Natural killer cell (primary cell): ENCODE results near the gene PKHD1. TPM values are rescaled to one million over a fixed set of nuclear protein-coding genes. Genes with fewer than 3 reads are reported as not detected.

Source experiments
- ATAC-seq, 3 donors: fragments of 150-1000 bp in 2 of 3; fragments of 200-7000 bp in 1 of 3; cut with Tn5 transposase; 1 replicate in 1 of 3; 2 replicates in 2 of 3; pipeline ENCODE4 v1.10.0; 2021; ENCODE audit warnings: mild to moderate bottlenecking in 2 of 3, moderate library complexity in 2 of 3
- DNase-seq, 2 donors: peaks; one replicate each; pipeline versions ENCODE4 v3.0.0 to v3.0.0-alpha.2; 2013 to 2021; ENCODE audit warnings: mixed read lengths in 1 of 2
- H3K27ac ChIP-seq: one replicate; pipeline ENCODE4 v1.5.1; 2013; ENCODE audit warnings: mild to moderate bottlenecking, low read length
- H3K27me3 ChIP-seq: one replicate; pipeline ENCODE4 v1.6.1; 2013; ENCODE audit warnings: low read length; ENCODE audit not compliant: control insufficient read depth, insufficient read depth
- H3K36me3 ChIP-seq: one replicate; pipeline ENCODE4 v1.6.1; 2013; ENCODE audit warnings: low read length; ENCODE audit not compliant: control insufficient read depth, insufficient read depth
- H3K4me1 ChIP-seq: one replicate; pipeline ENCODE4 v1.6.1; 2013; ENCODE audit warnings: low read length; ENCODE audit not compliant: control insufficient read depth, insufficient read depth
- H3K4me3 ChIP-seq: one replicate; pipeline ENCODE4 v1.5.1; 2013; ENCODE audit warnings: low read length
- H3K9me3 ChIP-seq: one replicate; pipeline ENCODE4 v1.6.1; 2013; ENCODE audit warnings: low read length; ENCODE audit not compliant: control insufficient read depth, insufficient read depth
- H3K27ac Mint-ChIP-seq, 2 donors: one replicate each; pipeline ENCODE4 v1.8.0; 2022; ENCODE audit warnings: mild to moderate bottlenecking in 2 of 2, mixed read lengths in 2 of 2, moderate library complexity in 1 of 2
- H3K27me3 Mint-ChIP-seq, 2 donors: one replicate each; pipeline ENCODE4 v1.8.0; 2022; ENCODE audit warnings: low read depth in 2 of 2, mixed read lengths in 2 of 2
- H3K36me3 Mint-ChIP-seq: one replicate; pipeline ENCODE4 v1.8.0; 2022; ENCODE audit warnings: mixed read lengths
- H3K4me1 Mint-ChIP-seq, 2 donors: one replicate each; pipeline ENCODE4 v1.8.0; 2022; ENCODE audit warnings: mixed read lengths in 2 of 2
- H3K4me3 Mint-ChIP-seq: one replicate; pipeline ENCODE4 v1.8.0; 2022; ENCODE audit warnings: mild to moderate bottlenecking, moderate library complexity, mixed read lengths
- H3K9me3 Mint-ChIP-seq, 2 donors: one replicate each; pipeline ENCODE4 v1.8.0; 2022; ENCODE audit warnings: mixed read lengths in 2 of 2
- WGBS: methylation state at CpG from one replicate; pipeline ENCODE4 v1.1.7; 2013; ENCODE audit warnings: missing lambda C conversion rate; ENCODE audit not compliant: insufficient coverage; 5-methylcytosine and 5-hydroxymethylcytosine counted together
- intact Hi-C: fragments of 100-400 bp; cut with micrococcal nuclease; formaldehyde crosslinking; loops from one replicate; pipeline ENCODE4 v1.14.2; 2022
- total RNA-seq, 4 donors: library from RNA; stranded (reverse); fragments of 120-200 nt in 1 of 4; gene quantifications; one replicate each; pipeline versions ENCODE4 v1.2.3 to v1.2.4, GENCODE V29; 2013 to 2022
- TF ChIP-seq, protein P1 (sequence below): fragments of 200-600 bp; IDR thresholded peaks from one replicate; pipeline ENCODE4 v1.8.0; 2022; ENCODE audit warnings: antibody characterized with exemption

Gene PKHD1
- total RNA-seq, 3 donors from 2014 or later (not counting 1 experiment from before 2014, with no cell fraction given), result not detected

DNA sequence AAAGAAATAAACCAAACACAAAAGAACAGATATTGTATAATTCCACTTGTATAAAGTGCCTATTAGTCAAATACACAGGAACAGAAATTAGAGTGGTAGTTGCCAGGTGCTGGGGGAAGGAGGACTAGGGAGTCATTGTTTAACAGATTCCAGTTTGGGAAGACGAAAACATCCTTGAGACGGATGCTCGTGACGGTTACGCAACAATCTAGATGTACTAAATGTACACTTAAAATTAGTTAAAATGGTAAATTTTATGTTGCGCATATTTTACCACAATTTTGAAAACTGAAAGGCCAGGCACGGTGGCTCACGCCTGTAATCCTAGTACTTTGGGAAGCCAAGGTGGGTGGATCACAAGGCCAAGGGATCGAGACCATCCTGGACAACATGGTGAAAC lies 111.0 kb downstream of the PKHD1 start:
- Histone ChIP-seq H3K4me1 (no peaks in the 10 kb centered on the region), H3K27ac (no peak overlapping the region), H3K27me3 (no peaks in the 10 kb centered on the region), H3K36me3 (no peaks in the 10 kb centered on the region), H3K9me3 (no peaks in the 10 kb centered on the region), H3K4me3 (no peak overlapping the region)
- no peaks in the 10 kb centered on the region for H3K9me3 Mint-ChIP-seq
- H3K27me3 Mint-ChIP-seq, result peaks cover 4 to 10% of the 10 kb centered on the region in 2 donors
- no peaks in the 10 kb centered on the region for H3K36me3 Mint-ChIP-seq
- 90% methylated on average over 9 of the region's 9 CpGs for WGBS
- no peak for ATAC-seq
- H3K4me3 Mint-ChIP-seq, result no peak overlapping the region
- TF ChIP-seq, protein P1, sequence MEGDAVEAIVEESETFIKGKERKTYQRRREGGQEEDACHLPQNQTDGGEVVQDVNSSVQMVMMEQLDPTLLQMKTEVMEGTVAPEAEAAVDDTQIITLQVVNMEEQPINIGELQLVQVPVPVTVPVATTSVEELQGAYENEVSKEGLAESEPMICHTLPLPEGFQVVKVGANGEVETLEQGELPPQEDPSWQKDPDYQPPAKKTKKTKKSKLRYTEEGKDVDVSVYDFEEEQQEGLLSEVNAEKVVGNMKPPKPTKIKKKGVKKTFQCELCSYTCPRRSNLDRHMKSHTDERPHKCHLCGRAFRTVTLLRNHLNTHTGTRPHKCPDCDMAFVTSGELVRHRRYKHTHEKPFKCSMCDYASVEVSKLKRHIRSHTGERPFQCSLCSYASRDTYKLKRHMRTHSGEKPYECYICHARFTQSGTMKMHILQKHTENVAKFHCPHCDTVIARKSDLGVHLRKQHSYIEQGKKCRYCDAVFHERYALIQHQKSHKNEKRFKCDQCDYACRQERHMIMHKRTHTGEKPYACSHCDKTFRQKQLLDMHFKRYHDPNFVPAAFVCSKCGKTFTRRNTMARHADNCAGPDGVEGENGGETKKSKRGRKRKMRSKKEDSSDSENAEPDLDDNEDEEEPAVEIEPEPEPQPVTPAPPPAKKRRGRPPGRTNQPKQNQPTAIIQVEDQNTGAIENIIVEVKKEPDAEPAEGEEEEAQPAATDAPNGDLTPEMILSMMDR, result no peak
- intact Hi-C loops, result no loop called here
- DNase-seq, result no peak
- H3K27ac Mint-ChIP-seq, result no peak overlapping the region
- H3K4me1 Mint-ChIP-seq, result no peaks in the 10 kb centered on the region

DNA sequence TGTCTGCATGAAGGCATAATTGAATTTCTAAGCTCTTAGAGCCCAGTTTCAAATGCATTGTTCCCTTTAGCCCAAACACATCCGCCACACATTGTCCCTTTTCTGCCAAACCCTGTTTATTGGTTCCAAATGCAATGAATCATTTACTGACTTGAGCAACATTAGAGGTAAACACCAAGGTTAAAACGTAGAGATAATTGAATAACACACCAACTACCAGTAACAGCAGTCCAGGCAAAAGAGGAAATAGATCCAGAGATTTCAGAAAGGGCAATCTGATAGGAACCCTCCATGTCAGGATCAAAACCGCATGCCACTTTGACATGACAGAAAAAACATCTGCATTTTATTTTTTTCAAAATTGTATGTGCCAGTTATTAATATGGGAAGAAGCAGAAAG lies 114.8 kb downstream of the PKHD1 start:
- Mint-ChIP-seq H3K27me3 (peaks cover 8 to 24% of the 10 kb centered on the region in 2 donors), H3K9me3 (no peaks in the 10 kb centered on the region), H3K36me3 (no peaks in the 10 kb centered on the region), H3K4me3 (no peak overlapping the region), H3K27ac (no peak overlapping the region), H3K4me1 (no peaks in the 10 kb centered on the region)
- DNase-seq (no peak), ATAC-seq (no peak)
- H3K27ac ChIP-seq, result no peak overlapping the region
- intact Hi-C loops, result no loop called here
- H3K9me3 ChIP-seq, result no peaks in the 10 kb centered on the region
- H3K36me3 ChIP-seq, result no peaks in the 10 kb centered on the region
- H3K27me3 ChIP-seq, result no peaks in the 10 kb centered on the region
- 67% methylated on average over 2 of the region's 3 CpGs for WGBS
- H3K4me3 ChIP-seq, result no peak overlapping the region
- TF ChIP-seq, protein P1, result no peak
- H3K4me1 ChIP-seq, result no peaks in the 10 kb centered on the region

DNA sequence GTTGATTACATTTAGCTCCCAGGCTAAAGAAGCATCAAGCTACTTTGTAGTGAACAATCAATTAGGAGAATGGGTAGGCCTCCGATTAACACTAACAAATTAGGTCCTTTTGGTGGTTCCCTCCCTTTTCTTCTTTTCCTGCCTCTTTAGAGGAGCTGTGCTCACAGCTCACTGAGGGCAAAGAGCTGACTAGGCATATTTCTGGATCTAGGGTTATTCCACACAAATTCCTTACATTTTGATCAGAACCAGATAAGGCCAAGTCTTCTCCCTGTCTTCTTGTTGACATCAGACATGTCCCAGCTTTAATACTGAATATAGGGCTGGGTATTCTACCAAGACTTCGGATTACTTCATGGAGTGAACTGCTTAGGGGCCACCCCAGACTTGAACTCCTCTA lies 119.1 kb downstream of the PKHD1 start:
- H3K27ac Mint-ChIP-seq, result no peak overlapping the region
- H3K4me3 Mint-ChIP-seq, result no peak overlapping the region
- Histone ChIP-seq H3K27me3 (no peaks in the 10 kb centered on the region), H3K9me3 (no peaks in the 10 kb centered on the region), H3K36me3 (no peaks in the 10 kb centered on the region), H3K4me3 (no peak overlapping the region), H3K4me1 (no peaks in the 10 kb centered on the region), H3K27ac (no peak overlapping the region)
- ATAC-seq (no peak), DNase-seq (no peak)
- no peaks in the 10 kb centered on the region for H3K4me1 Mint-ChIP-seq
- intact Hi-C loops, result no loop called here
- no peaks in the 10 kb centered on the region for H3K9me3 Mint-ChIP-seq
- 82% methylated on average over 2 of the region's 2 CpGs for WGBS
- H3K36me3 Mint-ChIP-seq, result no peaks in the 10 kb centered on the region
- peaks cover 18 to 34% of the 10 kb centered on the region in 2 donors for H3K27me3 Mint-ChIP-seq
- TF ChIP-seq, protein P1, result no peak

DNA sequence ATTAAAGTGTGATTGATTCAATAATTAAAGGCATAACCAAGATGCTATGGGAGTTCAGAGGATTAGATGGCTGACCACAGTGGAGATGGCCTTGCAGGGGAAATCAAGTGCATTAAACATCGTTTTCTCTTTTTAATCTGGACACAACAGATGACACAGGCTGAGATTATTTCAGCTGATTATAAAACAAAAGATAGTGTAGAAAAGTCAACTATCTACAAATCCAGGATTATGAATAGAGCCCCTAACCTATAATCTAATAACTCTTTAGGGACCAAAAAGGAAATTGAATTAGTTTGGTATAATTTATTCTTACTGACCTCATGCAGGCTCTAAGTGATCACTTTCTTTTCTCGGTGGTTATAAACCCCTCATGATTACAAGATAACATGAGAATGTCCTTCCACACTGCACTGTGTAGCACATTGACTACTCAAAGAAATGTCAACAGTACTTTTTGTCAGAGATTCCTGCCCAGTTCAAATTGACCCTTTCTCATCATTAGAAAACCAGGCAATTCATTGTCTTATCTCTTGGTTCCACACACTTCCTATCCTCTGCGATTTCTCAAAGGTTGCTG lies 122.1 kb downstream of the PKHD1 start:
- H3K9me3 Mint-ChIP-seq, result no peaks in the 10 kb centered on the region
- intact Hi-C loops, result no loop called here
- WGBS, result 51% methylated on average over 3 of the region's 3 CpGs

More for the DNA sequence above, 122.1 kb downstream of the PKHD1 start:
- DNase-seq, result no peak
- Mint-ChIP-seq H3K36me3 (no peaks in the 10 kb centered on the region), H3K27me3 (peaks cover 21 to 25% of the 10 kb centered on the region in 2 donors), H3K27ac (no peak overlapping the region), H3K4me3 (no peak overlapping the region), H3K4me1 (no peaks in the 10 kb centered on the region)
- Histone ChIP-seq H3K4me3 (no peak overlapping the region), H3K36me3 (no peaks in the 10 kb centered on the region), H3K4me1 (no peaks in the 10 kb centered on the region), H3K9me3 (no peaks in the 10 kb centered on the region), H3K27ac (no peak overlapping the region), H3K27me3 (no peaks in the 10 kb centered on the region)
- TF ChIP-seq, protein P1, result no peak
- ATAC-seq, result no peak
